GM06990 (cell line): ENCODE data around the gene SNUPN.

ENCODE experiments used
- DNase-seq: peaks from one replicate; pipeline ENCODE4 v3.0.0-alpha.2; 2011; ENCODE audit not compliant: insufficient read length; ENCODE audit errors: extremely low read depth
- H3K27me3 ChIP-seq: replicated peaks from 2 replicates; pipeline ENCODE4 v1.6.0; 2011; ENCODE audit warnings: low read length; ENCODE audit not compliant: control insufficient read depth, insufficient read depth
- H3K36me3 ChIP-seq: 2 replicates; pipeline ENCODE4 v1.5.1; 2011; ENCODE audit warnings: low read length; ENCODE audit not compliant: control insufficient read depth, insufficient read depth
- H3K4me3 ChIP-seq: replicated peaks from 2 replicates; pipeline ENCODE4 v1.5.1; 2011; ENCODE audit warnings: low read depth, mild to moderate bottlenecking, control low read depth, low read length
- TF ChIP-seq, protein P1 (sequence below): IDR thresholded peaks from 2 replicates; pipeline ENCODE4 v1.5.1; 2011; ENCODE audit warnings: low read length, control low read depth, mild to moderate bottlenecking, inconsistent platforms; ENCODE audit not compliant: insufficient read depth, poor library complexity, severe bottlenecking

The SNUPN gene

DNA sequence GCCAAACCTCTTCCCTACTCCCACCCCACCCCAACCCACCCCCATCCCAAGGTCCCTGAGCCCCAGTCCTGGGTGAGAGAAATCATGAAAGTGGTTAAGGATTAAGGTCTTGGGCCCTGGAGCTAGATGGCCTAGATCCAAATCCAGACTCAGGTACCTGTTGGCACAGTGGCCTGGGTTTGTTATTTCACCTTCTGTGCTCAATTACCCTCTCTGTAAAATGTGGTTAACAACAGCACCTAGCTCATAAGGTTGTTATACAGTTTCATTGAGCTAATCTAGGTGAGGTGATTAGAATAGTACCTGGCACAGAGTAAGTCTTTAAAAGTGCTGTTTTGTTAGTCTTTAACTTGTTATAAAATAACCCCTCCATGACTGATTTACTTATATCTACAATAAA is 6.4 kb upstream of the SNUPN start:
- DNase-seq = no peak
- Histone ChIP-seq H3K27me3 (no peaks in the 10 kb centered on the region), H3K36me3 (no peaks in the 10 kb centered on the region), H3K4me3 (no peak overlapping the region)
- TF ChIP-seq, protein P1, sequence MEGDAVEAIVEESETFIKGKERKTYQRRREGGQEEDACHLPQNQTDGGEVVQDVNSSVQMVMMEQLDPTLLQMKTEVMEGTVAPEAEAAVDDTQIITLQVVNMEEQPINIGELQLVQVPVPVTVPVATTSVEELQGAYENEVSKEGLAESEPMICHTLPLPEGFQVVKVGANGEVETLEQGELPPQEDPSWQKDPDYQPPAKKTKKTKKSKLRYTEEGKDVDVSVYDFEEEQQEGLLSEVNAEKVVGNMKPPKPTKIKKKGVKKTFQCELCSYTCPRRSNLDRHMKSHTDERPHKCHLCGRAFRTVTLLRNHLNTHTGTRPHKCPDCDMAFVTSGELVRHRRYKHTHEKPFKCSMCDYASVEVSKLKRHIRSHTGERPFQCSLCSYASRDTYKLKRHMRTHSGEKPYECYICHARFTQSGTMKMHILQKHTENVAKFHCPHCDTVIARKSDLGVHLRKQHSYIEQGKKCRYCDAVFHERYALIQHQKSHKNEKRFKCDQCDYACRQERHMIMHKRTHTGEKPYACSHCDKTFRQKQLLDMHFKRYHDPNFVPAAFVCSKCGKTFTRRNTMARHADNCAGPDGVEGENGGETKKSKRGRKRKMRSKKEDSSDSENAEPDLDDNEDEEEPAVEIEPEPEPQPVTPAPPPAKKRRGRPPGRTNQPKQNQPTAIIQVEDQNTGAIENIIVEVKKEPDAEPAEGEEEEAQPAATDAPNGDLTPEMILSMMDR = no peak

DNA sequence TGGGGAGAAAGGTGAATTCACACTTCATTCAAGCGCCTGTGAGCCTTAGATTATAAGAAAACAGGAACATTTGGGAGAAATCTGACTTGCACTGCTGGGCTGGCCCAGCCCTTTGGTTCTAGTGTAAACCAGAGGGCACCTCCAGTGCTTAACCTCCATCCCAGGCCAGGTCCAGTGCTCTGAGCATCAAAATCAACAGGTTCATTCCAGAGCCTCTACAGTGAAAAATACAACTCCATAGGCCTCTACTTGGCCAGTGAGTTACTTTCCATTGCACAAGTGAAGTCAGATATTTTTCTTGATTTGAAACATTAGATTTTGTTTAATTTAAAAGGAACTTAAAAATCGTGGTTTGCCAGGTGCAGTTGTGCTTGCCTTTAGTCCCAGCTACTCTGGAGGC is 3.0 kb downstream of the SNUPN start:
- DNase-seq = no peak
- Histone ChIP-seq H3K4me3 (no peak overlapping the region), H3K36me3 (peaks cover 9% of the 10 kb centered on the region), H3K27me3 (no peaks in the 10 kb centered on the region)
- TF ChIP-seq, protein P1 = no peak

DNA sequence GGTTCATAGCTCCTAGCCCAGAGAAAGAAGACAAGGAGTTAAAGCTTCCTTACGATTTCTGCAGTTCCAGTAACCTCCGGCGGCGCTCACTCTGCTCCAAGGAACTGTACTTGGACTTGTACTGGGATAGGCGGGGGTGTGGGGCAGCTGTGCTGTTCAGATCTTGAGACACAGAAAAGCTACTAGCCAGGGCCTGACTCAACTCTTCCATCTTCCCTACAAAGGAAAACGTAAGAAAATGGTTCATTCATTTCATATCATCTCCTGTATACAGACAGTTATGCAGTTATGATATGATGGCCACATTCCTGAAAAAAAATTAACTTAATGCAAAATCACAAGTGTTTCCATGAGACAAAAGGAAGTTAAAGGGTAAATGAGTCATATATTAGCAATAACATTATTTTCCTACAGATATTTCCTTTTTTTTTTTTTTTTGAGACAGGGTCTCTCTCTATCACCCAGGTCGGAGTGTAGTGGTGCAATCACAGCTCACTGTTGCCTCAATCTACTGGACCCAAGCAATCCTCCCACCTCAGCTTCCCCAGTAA is 4.6 kb downstream of the SNUPN start:
- TF ChIP-seq, protein P1 = no peak
- H3K36me3 ChIP-seq = peaks cover 14% of the 10 kb centered on the region
- no peaks in the 10 kb centered on the region for H3K27me3 ChIP-seq
- H3K4me3 ChIP-seq = no peak overlapping the region
- DNase-seq = no peak

DNA sequence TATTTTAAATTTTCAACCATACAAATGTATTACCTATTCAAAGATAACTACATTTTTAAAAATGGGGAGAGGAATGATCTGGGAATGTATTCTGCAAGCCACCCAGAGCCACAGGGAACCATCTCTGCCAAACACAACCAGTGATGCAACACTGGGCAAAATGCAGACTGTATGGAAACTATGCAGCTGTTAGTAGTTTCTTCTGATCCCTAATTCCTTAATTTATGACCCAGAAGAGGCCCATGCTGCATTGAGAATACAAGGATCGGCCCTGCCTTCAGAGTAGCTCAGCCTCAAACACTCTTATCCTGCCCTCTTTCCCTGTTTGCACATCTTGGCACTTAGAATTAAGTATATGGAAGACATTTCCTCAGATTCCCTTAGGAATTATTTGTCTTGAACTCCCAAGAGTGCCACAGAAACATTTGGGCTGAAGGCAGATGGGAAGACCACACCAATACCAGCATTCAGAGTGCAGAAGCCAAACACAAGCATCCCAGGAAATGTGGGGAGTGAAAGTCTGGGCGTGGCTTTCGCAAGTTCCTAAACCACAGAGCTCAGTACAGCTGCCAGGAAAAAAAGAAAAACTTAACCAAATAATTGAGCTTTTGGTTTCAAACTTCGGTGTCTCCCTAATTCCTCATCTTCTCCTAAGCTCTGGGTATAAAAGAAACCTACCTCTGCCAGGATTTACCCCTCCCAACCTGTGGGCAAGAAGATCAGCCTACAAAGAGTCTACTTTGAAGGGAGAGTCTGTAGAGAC is 5.3 kb downstream of the SNUPN start:
- no peaks in the 10 kb centered on the region for H3K27me3 ChIP-seq
- no peak overlapping the region for H3K4me3 ChIP-seq
- peaks cover 15% of the 10 kb centered on the region for H3K36me3 ChIP-seq
- DNase-seq = no peak
- TF ChIP-seq, protein P1 = no peak

DNA sequence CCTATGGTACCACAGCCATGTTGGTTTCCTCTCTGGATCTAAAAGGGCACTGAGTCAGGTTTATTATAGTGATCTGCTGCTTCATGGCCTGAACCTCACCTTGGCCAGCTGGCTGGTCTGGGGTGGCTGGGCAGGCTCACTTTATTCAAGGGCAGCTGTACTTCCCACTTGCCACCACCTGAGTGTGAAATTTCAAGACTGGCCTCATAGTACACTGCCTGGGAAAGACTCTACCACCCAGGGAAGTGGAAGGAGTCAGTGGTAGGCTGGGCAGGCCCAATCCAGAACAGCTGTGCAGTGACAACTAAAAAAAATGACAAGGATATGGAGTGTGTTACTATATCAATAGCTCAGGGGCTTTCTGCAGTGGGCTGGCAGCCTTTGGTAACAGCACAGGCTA is 8.8 kb downstream of the SNUPN start:
- Histone ChIP-seq H3K4me3 (no peak overlapping the region), H3K36me3 (peaks cover 21% of the 10 kb centered on the region), H3K27me3 (no peaks in the 10 kb centered on the region)
- DNase-seq = no peak
- TF ChIP-seq, protein P1 = no peak
